Osteoblast (primary cell): ENCODE data around the gene WNT7B. TPM values are rescaled to one million over a fixed set of nuclear protein-coding genes. Genes with fewer than 3 reads are reported as not detected.

Experiments
- DNase-seq: peaks from one replicate; pipeline ENCODE4 v3.0.0; 2011; ENCODE audit warnings: low spot score, mixed read lengths; ENCODE audit not compliant: insufficient read length; ENCODE audit errors: missing footprints
- H2AFZ ChIP-seq: 2 replicates; pipeline ENCODE4 v1.6.0; 2011; ENCODE audit warnings: mild to moderate bottlenecking, low read length
- H3K27ac ChIP-seq: 2 replicates; pipeline ENCODE4 v1.5.1; 2011; ENCODE audit warnings: mild to moderate bottlenecking, low read depth, low read length, moderate library complexity
- H3K27me3 ChIP-seq: 2 replicates; pipeline ENCODE4 v1.6.0; 2012; ENCODE audit warnings: mild to moderate bottlenecking, control low read depth, inconsistent platforms, low read length, moderate library complexity; ENCODE audit not compliant: insufficient read depth
- H3K36me3 ChIP-seq: 2 replicates; pipeline ENCODE4 v1.5.1; 2011; ENCODE audit warnings: mild to moderate bottlenecking, low read length, control low read depth, moderate library complexity; ENCODE audit not compliant: insufficient read depth
- H3K4me1 ChIP-seq: 2 replicates; pipeline ENCODE4 v1.5.1; 2011; ENCODE audit warnings: mild to moderate bottlenecking, low read length, control low read depth, moderate library complexity; ENCODE audit not compliant: insufficient read depth
- H3K4me2 ChIP-seq: 2 replicates; pipeline ENCODE4 v1.6.0; 2011; ENCODE audit warnings: mild to moderate bottlenecking, low read length; ENCODE audit not compliant: insufficient read depth
- H3K4me3 ChIP-seq: fragments of 200-600 bp; sonication (generic); 3 replicates; pipeline ENCODE4 v1.5.1; 2012; ENCODE audit warnings: mild to moderate bottlenecking, low read length, inconsistent platforms; ENCODE audit not compliant: insufficient read depth
- H3K79me2 ChIP-seq: 2 replicates; pipeline ENCODE4 v1.6.0; 2012; ENCODE audit warnings: mild to moderate bottlenecking, low read length, control low read depth, inconsistent platforms; ENCODE audit not compliant: insufficient read depth
- H3K9me3 ChIP-seq: 2 replicates; pipeline ENCODE4 v1.5.1; 2011; ENCODE audit warnings: low read depth, low read length, control low read depth
- H4K20me1 ChIP-seq: 2 replicates; pipeline ENCODE4 v1.6.0; 2012; ENCODE audit warnings: mild to moderate bottlenecking, low read length, control low read depth; ENCODE audit not compliant: insufficient read depth
- CTCF ChIP-seq: IDR thresholded peaks from 2 replicates; pipeline ENCODE4 v1.5.1; 2011; ENCODE audit warnings: mild to moderate bottlenecking, low read depth, low read length, moderate library complexity; ENCODE audit errors: extremely low read depth
- total RNA-seq: library from RNA; depleted of rRNA; stranded (reverse); fragments of >200 nt; gene quantifications from 2 replicates; pipeline ENCODE4 v1.2.3, GENCODE V29; 2012

Gene WNT7B
- total RNA-seq, 1 donor = not detected

GRCh38 chr22:46010951-46011626 lies 34.1 kb upstream of the WNT7B start:
- peaks cover 53% of the 10 kb centered on the region for H3K4me1 ChIP-seq
- H2AFZ ChIP-seq = no peak overlapping the region
- peaks cover 4% of the 10 kb centered on the region for H3K9me3 ChIP-seq
- no peak overlapping the region for H3K4me3 ChIP-seq
- H3K27me3 ChIP-seq = no peaks in the 10 kb centered on the region
- H3K79me2 ChIP-seq = peaks cover 48% of the 10 kb centered on the region
- peak; percentile 72 for DNase-seq
- no peaks in the 10 kb centered on the region for H3K36me3 ChIP-seq
- TF ChIP-seq CTCF = no peak
- peak overlapping the region; percentile 97 for H3K27ac ChIP-seq
- H4K20me1 ChIP-seq = no peaks in the 10 kb centered on the region
- no peak overlapping the region for H3K4me2 ChIP-seq

GRCh38 chr22:46010207-46010867 lies 33.4 kb upstream of the WNT7B start:
- no peaks in the 10 kb centered on the region for H3K27me3 ChIP-seq
- H3K27ac ChIP-seq = peak overlapping the region; percentile 97
- no peak overlapping the region for H2AFZ ChIP-seq
- peak; percentile 96 for DNase-seq
- H3K4me1 ChIP-seq = peaks cover 55% of the 10 kb centered on the region
- no peak overlapping the region for H3K4me3 ChIP-seq
- no peaks in the 10 kb centered on the region for H3K36me3 ChIP-seq
- H3K9me3 ChIP-seq = peaks cover 4% of the 10 kb centered on the region
- no peak overlapping the region for H3K4me2 ChIP-seq
- H4K20me1 ChIP-seq = no peaks in the 10 kb centered on the region
- peaks cover 51% of the 10 kb centered on the region for H3K79me2 ChIP-seq
- TF ChIP-seq CTCF = no peak

GRCh38 chr22:46009730-46010129 lies 32.8 kb upstream of the WNT7B start:
- Histone ChIP-seq H3K27ac (peak overlapping the region; percentile 97), H2AFZ (no peak overlapping the region)
- TF ChIP-seq CTCF = no peak

GRCh38 chr22:46008836-46009596 lies 32.1 kb upstream of the WNT7B start:
- TF ChIP-seq CTCF = no peak
- no peak for DNase-seq
- Histone ChIP-seq H2AFZ (no peak overlapping the region), H3K27ac (peak overlapping the region; percentile 98), H3K79me2 (peaks cover 47% of the 10 kb centered on the region), H4K20me1 (no peaks in the 10 kb centered on the region), H3K4me2 (no peak overlapping the region), H3K4me3 (no peak overlapping the region), H3K4me1 (peaks cover 52% of the 10 kb centered on the region), H3K9me3 (peaks cover 4% of the 10 kb centered on the region), H3K36me3 (no peaks in the 10 kb centered on the region), H3K27me3 (no peaks in the 10 kb centered on the region)

More at GRCh38 chr22:46009730-46010129, 32.8 kb upstream of the WNT7B start:
- no peaks in the 10 kb centered on the region for H4K20me1 ChIP-seq
- H3K9me3 ChIP-seq = peaks cover 4% of the 10 kb centered on the region
- no peaks in the 10 kb centered on the region for H3K36me3 ChIP-seq
- H3K27me3 ChIP-seq = no peaks in the 10 kb centered on the region
- H3K4me2 ChIP-seq = no peak overlapping the region
- H3K4me1 ChIP-seq = peaks cover 55% of the 10 kb centered on the region
- H3K79me2 ChIP-seq = peaks cover 51% of the 10 kb centered on the region
- DNase-seq = peak; percentile 43
- H3K4me3 ChIP-seq = no peak overlapping the region
